OCI-LY3 (cell line): ENCODE measurements around the gene IFT43.
A peak's percentile ranks its signal among the peaks of the same experiment; 100 is the strongest.

Experiments used
- H2AFZ ChIP-seq: fragments of 200-600, 300-600 bp; shearing (Covaris generic); 2 replicates; pipeline ENCODE4 v1.6.0; 2014; ENCODE audit warnings: antibody characterized with exemption, low read depth, low read length
- H3K27ac ChIP-seq: fragments of 200-600, 300-600 bp; sonication (generic); 2 replicates; pipeline ENCODE4 v1.5.1; 2014; ENCODE audit warnings: mild to moderate bottlenecking, low read length, moderate library complexity, mixed read lengths
- H3K27me3 ChIP-seq: fragments of 200-600, 300-600 bp; sonication (generic); 2 replicates; pipeline ENCODE4 v1.6.1; 2014; ENCODE audit warnings: low read depth, low read length, mixed read lengths
- H3K36me3 ChIP-seq: fragments of 200-600, 300-600 bp; sonication (generic); replicated peaks from 2 replicates; pipeline ENCODE3; 2014; ENCODE audit warnings: low read depth, low read length, mixed read lengths
- H3K4me1 ChIP-seq: fragments of 300-600, 200-600 bp; sonication (generic); 2 replicates; pipeline ENCODE4 v1.6.1; 2014; ENCODE audit warnings: low read length, mixed read lengths
- H3K4me2 ChIP-seq: fragments of 200-600, 300-600 bp; sonication (generic); 2 replicates; pipeline ENCODE4 v1.6.1; 2014; ENCODE audit warnings: low read length, mixed read lengths
- H3K4me3 ChIP-seq: fragments of 300-600, 200-600 bp; sonication (generic); 2 replicates; pipeline ENCODE4 v1.5.1; 2014; ENCODE audit warnings: antibody characterized with exemption, mild to moderate bottlenecking, low read length, moderate library complexity
- H3K79me2 ChIP-seq: fragments of 300-600, 200-600 bp; shearing (Covaris generic); 2 replicates; pipeline ENCODE4 v1.6.1; 2014; ENCODE audit warnings: mild to moderate bottlenecking, low read length, mixed read lengths
- H3K9ac ChIP-seq: fragments of 300-600, 200-600 bp; shearing (Covaris generic); 2 replicates; pipeline ENCODE4 v1.6.0; 2014; ENCODE audit warnings: mild to moderate bottlenecking, low read length, moderate library complexity
- H3K9me3 ChIP-seq: fragments of 200-600, 300-600 bp; shearing (Covaris generic); 2 replicates; pipeline ENCODE4 v1.6.1; 2014; ENCODE audit warnings: low read length, mixed read lengths; ENCODE audit not compliant: insufficient read depth
- H4K20me1 ChIP-seq: fragments of 200-600, 300-600 bp; sonication (generic); 2 replicates; pipeline ENCODE4 v1.6.1; 2016; ENCODE audit warnings: low read length, mixed read lengths; ENCODE audit not compliant: insufficient read depth
- EZH2phosphoT487 ChIP-seq: fragments of 200-600 bp; shearing (Covaris generic); IDR thresholded peaks from 2 replicates; pipeline ENCODE4 v1.6.1; 2018; ENCODE audit warnings: antibody characterized with exemption, mixed run types, low read depth
- TF ChIP-seq, protein P1 (sequence below): fragments of 200-600, 300-600 bp; sonication (generic); IDR thresholded peaks from 2 replicates; pipeline ENCODE4 v1.5.1; 2014; ENCODE audit warnings: antibody characterized with exemption, low read length, low read depth

IFT43 gene

DNA sequence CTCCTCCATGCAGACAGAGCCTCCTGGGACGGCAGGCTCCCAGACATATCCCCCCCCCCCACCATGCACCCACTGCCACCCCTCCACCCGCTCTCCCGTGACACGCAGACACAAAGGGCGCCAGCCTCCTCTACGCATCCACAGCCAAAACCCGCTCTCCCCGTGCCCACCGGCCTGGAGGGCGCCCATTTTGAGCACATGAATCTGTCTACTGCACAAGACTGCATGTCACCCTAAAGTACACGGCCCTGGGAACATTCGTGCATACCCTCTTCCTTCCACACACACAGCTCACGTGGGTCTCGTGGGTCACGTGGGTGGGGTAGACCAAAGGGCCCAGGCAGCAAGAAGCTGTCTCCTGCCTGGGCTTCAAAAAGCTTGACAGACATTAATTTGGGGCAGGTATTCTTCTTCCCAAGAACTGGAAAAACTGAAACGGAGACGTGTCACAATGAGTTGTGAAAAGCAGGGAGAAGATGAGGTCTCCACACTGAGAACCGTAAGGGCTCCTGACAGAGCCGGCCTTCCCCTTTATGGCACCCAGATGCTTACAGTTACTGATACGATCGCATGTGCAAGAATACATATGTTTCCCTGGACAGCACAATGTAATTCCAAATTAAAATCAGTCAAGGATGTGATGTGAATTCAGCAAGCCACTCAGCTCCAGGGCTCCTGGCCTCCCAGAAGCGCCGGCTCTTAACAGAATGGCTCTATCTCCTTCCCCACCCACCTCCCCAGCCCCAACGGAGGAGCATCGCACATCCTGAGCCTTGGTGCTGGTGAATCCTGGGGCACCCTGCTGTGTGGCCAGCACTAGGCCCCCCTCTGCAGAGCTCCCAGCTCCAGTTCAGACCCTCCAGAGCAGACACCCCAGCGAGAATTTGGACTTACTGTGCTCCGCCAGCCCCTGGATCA lies 5.7 kb upstream of the IFT43 start:
- Histone ChIP-seq H3K4me1 (peaks cover 10% of the 10 kb centered on the region; the same call in 1 of the 2 replicates), H3K36me3 (no peaks in the 10 kb centered on the region), H3K9ac (no peak overlapping the region), H2AFZ (no peak overlapping the region), H4K20me1 (no peaks in the 10 kb centered on the region), H3K79me2 (no peaks in the 10 kb centered on the region), H3K4me2 (no peak overlapping the region), H3K4me3 (no peak overlapping the region), H3K9me3 (no peaks in the 10 kb centered on the region), H3K27ac (no peak overlapping the region), H3K27me3 (no peaks in the 10 kb centered on the region)
- TF ChIP-seq EZH2phosphoT487: no peak
- TF ChIP-seq, protein P1, sequence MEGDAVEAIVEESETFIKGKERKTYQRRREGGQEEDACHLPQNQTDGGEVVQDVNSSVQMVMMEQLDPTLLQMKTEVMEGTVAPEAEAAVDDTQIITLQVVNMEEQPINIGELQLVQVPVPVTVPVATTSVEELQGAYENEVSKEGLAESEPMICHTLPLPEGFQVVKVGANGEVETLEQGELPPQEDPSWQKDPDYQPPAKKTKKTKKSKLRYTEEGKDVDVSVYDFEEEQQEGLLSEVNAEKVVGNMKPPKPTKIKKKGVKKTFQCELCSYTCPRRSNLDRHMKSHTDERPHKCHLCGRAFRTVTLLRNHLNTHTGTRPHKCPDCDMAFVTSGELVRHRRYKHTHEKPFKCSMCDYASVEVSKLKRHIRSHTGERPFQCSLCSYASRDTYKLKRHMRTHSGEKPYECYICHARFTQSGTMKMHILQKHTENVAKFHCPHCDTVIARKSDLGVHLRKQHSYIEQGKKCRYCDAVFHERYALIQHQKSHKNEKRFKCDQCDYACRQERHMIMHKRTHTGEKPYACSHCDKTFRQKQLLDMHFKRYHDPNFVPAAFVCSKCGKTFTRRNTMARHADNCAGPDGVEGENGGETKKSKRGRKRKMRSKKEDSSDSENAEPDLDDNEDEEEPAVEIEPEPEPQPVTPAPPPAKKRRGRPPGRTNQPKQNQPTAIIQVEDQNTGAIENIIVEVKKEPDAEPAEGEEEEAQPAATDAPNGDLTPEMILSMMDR: no peak

GRCh38 chr14:75980856-75981255 lies 4.7 kb upstream of the IFT43 start:
- Histone ChIP-seq H3K4me2 (no peak overlapping the region), H3K4me3 (no peak overlapping the region), H2AFZ (no peak overlapping the region), H3K4me1 (peaks cover 14% of the 10 kb centered on the region; the same call in 1 of the 2 replicates), H3K79me2 (no peaks in the 10 kb centered on the region), H3K36me3 (no peaks in the 10 kb centered on the region), H3K9me3 (no peaks in the 10 kb centered on the region), H3K9ac (no peak overlapping the region), H4K20me1 (no peaks in the 10 kb centered on the region), H3K27ac (no peak overlapping the region), H3K27me3 (no peaks in the 10 kb centered on the region)
- TF ChIP-seq, protein P1: no peak
- no peak for TF ChIP-seq EZH2phosphoT487

- Histone ChIP-seq H3K9ac (peak within 1 kb of the TSS; percentile 76), H3K79me2 (no peaks in the 10 kb centered on the region), H3K27ac (no peak within 1 kb of the TSS), H3K4me2 (peak within 1 kb of the TSS; percentile 96), H3K36me3 (no peaks in the 10 kb centered on the region), H2AFZ (peak within 1 kb of the TSS; percentile 90), H3K9me3 (no peaks in the 10 kb centered on the region), H3K4me3 (peak within 1 kb of the TSS; percentile 90), H3K27me3 (no peaks in the 10 kb centered on the region), H4K20me1 (no peaks in the 10 kb centered on the region), H3K4me1 (peaks cover 17% of the 10 kb centered on the region; the same call in 1 of the 2 replicates)
- TF ChIP-seq, protein P1: no peak
Observed at GRCh38 chr14:75981426-75982265, 3.9 kb upstream of the IFT43 start, which contains the start of gene TGFB3. TSS of gene TGFB3 (minus strand) at chr14:75981995. CDS start at chr14:75980893, 1,102 bp downstream.
